HCT116 (cell line): Measurements from ENCODE around the gene FAM20C. TPM values are rescaled to one million over a fixed set of nuclear protein-coding genes. Genes with fewer than 3 reads are reported as not detected.

Experiments used
- ATAC-seq: fragments of 200-7000 bp; cut with Tn5 transposase; 2 replicates; pipeline ENCODE4 v1.9.1; 2020; ENCODE audit warnings: mild to moderate bottlenecking, moderate library complexity
- BruUV-seq: library from RNA; stranded (reverse); fragments of 400-500 nt; replicated peaks from 2 replicates; lab custom pipeline; 2021; lab: Mats Ljungman, UMichigan
- CTCF ChIA-PET: fragments of 300-600 bp; sonication (Branson Sonifier 250); formaldehyde crosslinking; loops from one replicate; lab custom pipeline; 2021; ENCODE audit warnings: antibody characterized with exemption; lab: Charles Lee
- POLR2A ChIA-PET: fragments of 300-600, 350-600 bp; sonication (Branson Sonifier 250); formaldehyde crosslinking; loops from one replicate; lab custom pipeline; 2021; ENCODE audit warnings: antibody characterized with exemption; lab: Charles Lee
- RAD21 ChIA-PET, 2 experiments: fragments of 300-600 bp; sonication (Branson Sonifier 250); formaldehyde crosslinking; loops; one replicate each; lab custom pipeline; 2023; ENCODE audit warnings: low total read pairs in 2 of 2; ENCODE audit not compliant: uncharacterized antibody in 2 of 2, unreplicated experiment in 2 of 2, low non-redundant PET in 1 of 2; lab: Charles Lee
- DNase-seq: peaks from one replicate; pipeline ENCODE4 v3.0.0-alpha.2; 2010; ENCODE audit warnings: low read depth, low spot score
- H2AFZ ChIP-seq: fragments of 200-600 bp; shearing (Covaris generic), sonication (generic); 2 replicates; pipeline ENCODE4 v1.6.1; 2017; ENCODE audit warnings: low read depth, mixed run types, mixed read lengths, antibody characterized with exemption, low read length; ENCODE audit not compliant: poor library complexity, severe bottlenecking
- H3K27ac ChIP-seq: 2 replicates; pipeline ENCODE4 v1.5.1; 2012; ENCODE audit warnings: low read depth, low read length
- H3K27me3 ChIP-seq: fragments of 200-600 bp; sonication (generic); 2 replicates; pipeline ENCODE4 v1.6.1; 2016; ENCODE audit warnings: mixed run types, low read length, mixed read lengths; ENCODE audit not compliant: insufficient read depth
- H3K36me3 ChIP-seq, 2 experiments: fragments of 200-500 bp in 1 of 2; fragments of 200-600 bp in 1 of 2; sonication (Bioruptor generic) in 1 of 2; sonication (generic) in 1 of 2; 2 replicates each; pipeline versions ENCODE4 v1.5.1 to v1.6.1; 2014 to 2016; ENCODE audit warnings: low read length in 2 of 2, inconsistent platforms in 1 of 2, mixed read lengths in 1 of 2, mixed run types in 1 of 2; ENCODE audit not compliant: insufficient read depth in 2 of 2, control insufficient read depth in 1 of 2
- H3K4me1 ChIP-seq, 2 experiments: fragments of 200-600 bp in 1 of 2; sonication (generic) in 1 of 2; 2 replicates each; pipeline versions ENCODE4 v1.5.1 to v1.6.1; 2012 to 2017; ENCODE audit warnings: low read length in 2 of 2, inconsistent platforms in 1 of 2, mild to moderate bottlenecking in 1 of 2, mixed read lengths in 1 of 2, mixed run types in 1 of 2, moderate library complexity in 1 of 2; ENCODE audit not compliant: insufficient read depth in 2 of 2, control insufficient read depth in 1 of 2
- H3K4me2 ChIP-seq: fragments of 200-600 bp; sonication (generic); 2 replicates; pipeline ENCODE4 v1.6.1; 2017; ENCODE audit warnings: mixed run types, low read length, mixed read lengths
- H3K4me3 ChIP-seq, 2 experiments: fragments of 200-600 bp in 1 of 2; sonication (generic) in 1 of 2; replicated peaks in 1 of 2; 2 replicates each; pipeline ENCODE4 v1.5.1; 2011 to 2016; ENCODE audit warnings: low read length in 2 of 2, control low read depth in 1 of 2, low read depth in 1 of 2, mild to moderate bottlenecking in 1 of 2, mixed read lengths in 1 of 2, mixed run types in 1 of 2
- H3K79me2 ChIP-seq: fragments of 200-600 bp; sonication (generic); 2 replicates; pipeline ENCODE4 v1.6.1; 2017; ENCODE audit warnings: mild to moderate bottlenecking, mixed run types, low read length, moderate library complexity, mixed read lengths; ENCODE audit not compliant: insufficient read depth
- H3K9ac ChIP-seq: fragments of 200-600 bp; sonication (generic); 2 replicates; pipeline ENCODE4 v1.6.1; 2016; ENCODE audit warnings: low read length, mixed read lengths
- H3K9me2 ChIP-seq: fragments of 200-600 bp; sonication (generic), shearing (Covaris generic); 2 replicates; pipeline ENCODE4 v1.6.1; 2017; ENCODE audit warnings: mixed run types, mild to moderate bottlenecking, moderate library complexity; ENCODE audit not compliant: insufficient read depth
- H3K9me3 ChIP-seq, 2 experiments: fragments of 200-500 bp in 1 of 2; fragments of 200-600 bp in 1 of 2; sonication (Bioruptor generic) in 1 of 2; sonication (generic) in 1 of 2; 2 replicates each; pipeline ENCODE4 v1.6.1; 2014 to 2017; ENCODE audit warnings: low read length in 2 of 2, mixed read lengths in 2 of 2, inconsistent platforms in 1 of 2, low read depth in 1 of 2, mild to moderate bottlenecking in 1 of 2, mixed run types in 1 of 2, moderate library complexity in 1 of 2; ENCODE audit not compliant: control insufficient read depth in 1 of 2, insufficient read depth in 1 of 2
- H4K20me1 ChIP-seq: fragments of 200-600 bp; sonication (generic), shearing (Covaris generic); 2 replicates; pipeline ENCODE4 v1.6.1; 2017; ENCODE audit warnings: mixed run types, mild to moderate bottlenecking, moderate library complexity; ENCODE audit not compliant: insufficient read depth
- CEBPB ChIP-seq: IDR thresholded peaks from 2 replicates; pipeline ENCODE4 v1.6.1; 2012; ENCODE audit warnings: low read depth
- EGR1 ChIP-seq: IDR thresholded peaks from 2 replicates; pipeline ENCODE4 v1.6.1; 2012; ENCODE audit warnings: low read depth
- EZH2 ChIP-seq: fragments of 200-600 bp; sonication (generic); IDR thresholded peaks from 2 replicates; pipeline ENCODE4 v1.6.1; 2017; ENCODE audit warnings: antibody characterized with exemption, mixed run types
- EZH2phosphoT487 ChIP-seq: fragments of 200-600 bp; IDR thresholded peaks from 2 replicates; pipeline ENCODE4 v1.6.1; 2018; ENCODE audit warnings: antibody characterized with exemption, borderline replicate concordance
- FOSL1 ChIP-seq: IDR thresholded peaks from 2 replicates; pipeline ENCODE4 v1.6.1; 2012; ENCODE audit warnings: low read depth
- JUND ChIP-seq: IDR thresholded peaks from 2 replicates; pipeline ENCODE4 v1.6.1; 2012
- MAX ChIP-seq: IDR thresholded peaks from 2 replicates; pipeline ENCODE4 v1.6.1; 2012
- POLR2A ChIP-seq: IDR thresholded peaks from 2 replicates; pipeline ENCODE4 v1.7.0; 2011; ENCODE audit warnings: borderline replicate concordance; ENCODE audit not compliant: insufficient read depth, insufficient read length; ENCODE audit errors: extremely low read depth
- POLR2AphosphoS5 ChIP-seq: IDR thresholded peaks from 2 replicates; pipeline ENCODE4 v1.6.1; 2011; ENCODE audit warnings: mild to moderate bottlenecking, low read depth, low read length, moderate library complexity
- SIN3A ChIP-seq: IDR thresholded peaks from 2 replicates; pipeline ENCODE4 v1.6.1; 2012; ENCODE audit warnings: low read depth
- SP1 ChIP-seq: IDR thresholded peaks from 2 replicates; pipeline ENCODE4 v1.6.1; 2012; ENCODE audit warnings: low read depth
- TCF7L2 ChIP-seq: IDR thresholded peaks from 2 replicates; pipeline ENCODE4 v1.7.0; 2011; ENCODE audit warnings: borderline replicate concordance, inconsistent platforms; ENCODE audit not compliant: insufficient read depth, insufficient read length; ENCODE audit errors: extremely low read depth
- ZBTB33 ChIP-seq: IDR thresholded peaks from 2 replicates; pipeline ENCODE4 v1.6.1; 2011; ENCODE audit warnings: mild to moderate bottlenecking, low read length, moderate library complexity; ENCODE audit not compliant: insufficient replicate concordance; ENCODE audit errors: extremely low read depth
- ZNF274 ChIP-seq: fragments of 200-500 bp; sonication (Bioruptor generic); IDR thresholded peaks from 2 replicates; pipeline ENCODE4 v1.6.1; 2014; ENCODE audit warnings: mild to moderate bottlenecking, low read depth, low read length, inconsistent platforms
- intact Hi-C: fragments of 100-400 bp; cut with micrococcal nuclease; formaldehyde crosslinking; loops from 2 replicates; pipeline ENCODE4 v1.10.0; 2022
- total RNA-seq: library from RNA; stranded (reverse); gene quantifications from one replicate; pipeline ENCODE4 v1.2.1, GENCODE V29; 2021; ENCODE audit not compliant: unreplicated experiment

Gene FAM20C
- total RNA-seq, 1 experiment from 2014 or later: 27.1 TPM

GRCh38 chr7:165661-166337 lies 26.6 kb upstream of the FAM20C start (continued):
- TF ChIP-seq MAX (no peak), ZBTB33 (no peak), CEBPB (no peak), POLR2A (no peak)

- H3K9me2 ChIP-seq: no peaks in the 10 kb centered on the region
- ChIA-PET RAD21 (no interaction called here), CTCF (no interaction called here), POLR2A (no interaction called here)
- DNase-seq (no peak), ATAC-seq (no peak)
- no peaks in the 10 kb centered on the region for H3K36me3 ChIP-seq
- BruUV-seq: no TSS peak
- no peaks in the 10 kb centered on the region for H3K9me3 ChIP-seq
- no peak overlapping the region for H3K9ac ChIP-seq
- H3K79me2 ChIP-seq: no peaks in the 10 kb centered on the region
- no peak overlapping the region for H3K27ac ChIP-seq
- TF ChIP-seq EZH2phosphoT487 (no peak), FOSL1 (no peak), EGR1 (no peak), ZBTB33 (no peak), CEBPB (no peak), ZNF274 (no peak), TCF7L2 (no peak), POLR2AphosphoS5 (no peak), JUND (no peak), POLR2A (no peak), EZH2 (no peak), SIN3A (no peak), SP1 (no peak)
- no peak overlapping the region for H2AFZ ChIP-seq
- H3K4me2 ChIP-seq: no peak overlapping the region
- intact Hi-C loops: no loop called here
- no peaks in the 10 kb centered on the region for H4K20me1 ChIP-seq
- 0 out of 2 replicates have a peak, but pooled peaks cover 7% of the 10 kb centered on the region for H3K27me3 ChIP-seq
- no peaks in the 10 kb centered on the region for H3K4me1 ChIP-seq
- H3K4me3 ChIP-seq: no peak overlapping the region
These were observed 25.9 kb upstream of the FAM20C start for GRCh38 chr7:166338-167060.
